ENCODE data around the gene EFHC1.

The EFHC1 gene

DNA sequence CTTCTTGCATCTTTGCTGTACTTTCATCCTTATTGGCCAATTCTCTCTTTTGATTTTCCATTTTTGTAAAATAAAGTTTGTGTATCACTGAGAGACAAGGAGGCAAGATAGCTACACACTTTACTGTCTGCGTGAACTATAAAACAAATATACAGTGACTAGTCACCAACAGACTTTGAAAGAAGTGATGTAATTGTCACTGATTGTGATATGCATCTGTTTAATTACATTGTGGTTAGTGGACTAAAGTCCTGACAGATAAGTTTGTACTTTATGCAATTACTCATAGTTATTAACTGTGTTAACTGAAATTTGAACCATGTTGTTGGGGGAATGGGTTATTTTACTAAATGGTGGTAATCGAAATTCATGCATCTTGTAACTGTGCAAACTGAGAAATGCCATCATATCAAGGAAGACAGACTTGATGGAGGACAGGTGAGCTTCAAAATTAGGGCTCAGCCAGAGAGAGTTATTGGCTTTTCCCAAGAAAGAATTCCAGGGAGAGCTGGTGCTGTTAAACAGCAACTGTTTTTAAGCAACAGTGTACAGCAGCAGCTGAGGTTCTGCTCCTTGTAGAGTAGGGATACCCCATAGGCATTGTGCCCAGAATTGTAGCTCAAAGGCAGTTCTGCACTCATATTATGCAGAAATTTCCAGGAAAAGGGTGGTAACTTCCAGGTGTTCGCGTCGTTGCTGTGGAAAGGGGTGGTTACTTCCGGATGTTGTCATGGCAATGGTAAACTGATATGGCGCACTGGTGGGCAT is 62.9 kb downstream of the EFHC1 start:
- FAIRE-seq (peak; percentile 67), DNase-seq (ENCODE audit: insufficient read length) (no peak)
- TF ChIP-seq POLR2A (IDR thresholded peaks at IDR 0.05; ENCODE audit: low read depth, low read length) (no peak), POLR2AphosphoS5 (IDR thresholded peaks at IDR 0.05; ENCODE audit: low read depth, low read length) (no peak), TAF1 (IDR thresholded peaks at IDR 0.05; ENCODE audit: borderline replicate concordance, low read depth, low read length) (no peak)

DNA sequence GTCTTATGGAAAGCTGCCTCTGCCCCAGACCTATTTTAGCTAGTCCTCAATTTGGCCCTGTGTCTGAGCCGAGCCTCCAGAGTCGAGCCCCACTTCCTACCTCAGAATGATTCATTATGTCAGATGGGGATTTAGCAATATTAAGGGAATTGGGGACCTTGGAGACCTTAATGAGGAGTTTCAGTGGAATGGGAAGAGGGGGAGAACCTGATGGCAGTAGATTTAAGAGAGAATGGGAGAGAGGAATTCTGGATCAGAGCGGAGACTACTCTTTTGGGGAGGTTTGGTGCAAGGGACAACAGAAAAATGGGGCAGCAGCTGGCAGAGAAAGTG is 63.5 kb downstream of the EFHC1 start:
- TF ChIP-seq POLR2A (IDR thresholded peaks at IDR 0.05; ENCODE audit: low read depth, low read length) (no peak), TAF1 (IDR thresholded peaks at IDR 0.05; ENCODE audit: borderline replicate concordance, low read depth, low read length) (no peak), POLR2AphosphoS5 (IDR thresholded peaks at IDR 0.05; ENCODE audit: low read depth, low read length) (no peak)
- no peak for DNase-seq (ENCODE audit: insufficient read length)
- FAIRE-seq, result no peak

DNA sequence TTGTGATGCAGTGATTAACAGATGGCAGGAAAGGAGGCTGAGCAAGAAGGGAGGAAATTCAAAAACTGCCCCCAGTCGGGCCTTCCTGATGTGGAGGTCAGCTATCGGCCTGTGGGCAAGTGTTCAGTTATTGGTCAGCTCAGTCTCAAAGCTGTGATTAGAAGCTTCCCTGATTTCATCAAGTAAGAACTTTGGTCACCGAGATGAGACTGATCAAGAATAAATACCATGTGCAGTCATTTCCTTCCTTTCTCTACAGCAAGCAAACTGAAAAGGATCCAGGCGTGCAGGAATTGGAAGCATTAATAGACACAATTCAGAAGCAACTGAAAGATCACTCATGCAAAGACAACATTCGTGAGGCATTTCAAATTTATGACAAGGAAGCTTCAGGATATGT is 69.7 kb downstream of the EFHC1 start:
- DNase-seq (ENCODE audit: insufficient read length) (no peak), FAIRE-seq (peak; percentile 17)
- TF ChIP-seq POLR2AphosphoS5 (IDR thresholded peaks at IDR 0.05; ENCODE audit: low read depth, low read length), result no peak
- no peak for TF ChIP-seq TAF1 (IDR thresholded peaks at IDR 0.05; ENCODE audit: borderline replicate concordance, low read depth, low read length)
- no peak for TF ChIP-seq POLR2A (IDR thresholded peaks at IDR 0.05; ENCODE audit: low read depth, low read length)

DNA sequence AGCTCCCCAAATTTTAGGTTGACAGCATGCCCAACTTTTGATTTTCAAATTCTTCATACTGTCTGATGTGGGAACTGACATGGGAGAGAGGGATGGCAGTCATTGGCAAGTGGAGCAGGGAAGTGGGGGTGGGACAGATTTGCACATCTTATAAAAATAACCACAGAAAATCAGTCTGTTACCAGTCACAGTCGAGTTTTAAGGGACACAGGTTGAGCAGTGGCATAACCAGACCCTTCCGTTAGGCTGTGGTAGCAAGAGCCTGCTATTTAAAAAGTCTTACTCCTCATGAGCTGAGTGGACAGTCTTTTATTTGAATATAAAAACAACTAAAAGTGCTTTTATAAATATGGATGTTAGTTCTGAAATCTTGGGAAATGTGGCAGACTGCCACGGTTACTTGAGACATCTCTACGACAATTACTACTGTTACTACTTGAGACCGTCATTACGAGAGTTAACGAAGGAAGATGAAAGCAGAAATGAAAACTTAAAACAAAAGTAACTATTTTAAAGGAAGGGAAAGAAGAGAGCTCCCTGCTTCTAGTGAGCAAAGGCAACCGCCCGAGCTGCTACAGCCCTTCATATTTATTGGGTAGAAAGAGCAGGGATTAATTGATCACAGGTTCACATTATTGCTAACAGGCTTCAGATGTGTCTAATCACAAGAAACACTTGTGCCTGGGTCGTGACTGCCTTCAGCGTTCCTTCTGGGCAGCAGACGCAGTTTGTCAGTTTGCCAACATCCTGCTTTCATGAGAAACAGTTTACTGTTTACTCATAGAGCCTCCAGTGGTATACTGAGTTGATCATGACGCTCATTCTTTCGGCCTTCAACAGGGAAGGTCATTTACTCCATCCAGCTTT is 71.3 kb downstream of the EFHC1 start:
- peak; percentile 20; the same call in 1 of the 2 replicates for TF ChIP-seq POLR2A (IDR thresholded peaks at IDR 0.05; ENCODE audit: low read depth, low read length)
- peak; percentile 24; the same call in 1 of the 2 replicates for TF ChIP-seq POLR2AphosphoS5 (IDR thresholded peaks at IDR 0.05; ENCODE audit: low read depth, low read length)
- TF ChIP-seq TAF1 (IDR thresholded peaks at IDR 0.05; ENCODE audit: borderline replicate concordance, low read depth, low read length), result no peak
- peak; percentile 90 for FAIRE-seq
- no peak for DNase-seq (ENCODE audit: insufficient read length)

DNA sequence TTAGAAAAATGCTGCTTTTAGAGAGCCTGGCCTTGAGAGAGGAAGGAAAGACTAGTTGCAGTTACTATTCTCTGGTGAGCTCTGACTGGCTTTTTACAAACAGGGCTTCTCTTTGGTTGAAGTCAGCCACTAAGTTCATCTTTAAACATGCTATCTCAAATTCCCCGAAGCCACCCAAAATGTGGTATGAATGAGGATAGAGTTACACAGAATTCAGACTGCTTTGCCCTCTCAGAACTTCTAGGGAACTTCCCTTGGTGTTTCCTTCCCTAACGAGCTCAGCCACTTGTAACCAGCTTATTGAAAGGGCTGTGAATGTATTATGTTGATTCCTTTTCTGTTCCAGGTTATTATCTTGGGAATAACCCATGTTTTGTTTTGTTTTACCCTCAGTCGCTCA is 73.5 kb downstream of the EFHC1 start:
- peak; percentile 53 for FAIRE-seq
- no peak for DNase-seq (ENCODE audit: insufficient read length)
- no peak for TF ChIP-seq POLR2A (IDR thresholded peaks at IDR 0.05; ENCODE audit: low read depth, low read length)
- no peak for TF ChIP-seq TAF1 (IDR thresholded peaks at IDR 0.05; ENCODE audit: borderline replicate concordance, low read depth, low read length)
- TF ChIP-seq POLR2AphosphoS5 (IDR thresholded peaks at IDR 0.05; ENCODE audit: low read depth, low read length), result no peak

DNA sequence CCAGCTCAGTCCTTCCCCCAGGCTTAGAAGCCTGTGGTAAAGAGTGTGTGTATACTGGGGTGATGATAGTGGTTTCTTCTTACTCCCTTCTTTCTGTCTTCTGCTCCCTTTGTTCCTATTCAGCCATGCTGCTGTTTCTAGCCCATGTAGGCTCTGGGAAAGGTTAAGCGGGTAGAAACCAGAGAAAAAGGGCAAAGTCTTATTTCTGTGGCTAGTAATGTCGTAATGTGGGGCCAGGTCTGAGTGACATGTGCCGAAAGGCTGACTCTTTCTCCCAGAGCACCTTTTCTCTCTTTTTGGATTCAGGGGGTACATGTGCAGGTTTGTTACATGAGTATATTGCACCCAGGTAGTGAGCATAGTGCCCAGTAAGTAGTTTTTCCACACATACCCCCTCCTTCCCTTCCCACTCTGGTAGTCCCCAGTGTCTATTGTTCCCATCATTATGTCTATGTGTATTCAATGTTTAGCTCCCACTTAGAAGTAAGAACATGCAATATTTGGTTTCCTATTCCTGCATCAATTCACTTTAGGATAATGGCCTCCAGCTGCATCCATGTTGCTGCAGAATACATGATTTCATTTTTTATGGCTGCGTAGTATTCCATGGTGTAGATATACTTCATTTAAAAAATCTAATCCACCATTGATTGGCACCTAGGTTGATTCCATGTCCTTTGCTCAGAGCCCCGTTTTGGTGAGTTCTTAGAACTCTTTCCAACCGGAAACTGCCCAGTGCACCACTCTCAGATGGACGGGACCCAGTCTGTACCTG is 74.3 kb downstream of the EFHC1 start:
- no peak for FAIRE-seq
- no peak for TF ChIP-seq POLR2A (IDR thresholded peaks at IDR 0.05; ENCODE audit: low read depth, low read length)
- TF ChIP-seq TAF1 (IDR thresholded peaks at IDR 0.05; ENCODE audit: borderline replicate concordance, low read depth, low read length), result no peak
- no peak for TF ChIP-seq POLR2AphosphoS5 (IDR thresholded peaks at IDR 0.05; ENCODE audit: low read depth, low read length)
- no peak for DNase-seq (ENCODE audit: insufficient read length)

DNA sequence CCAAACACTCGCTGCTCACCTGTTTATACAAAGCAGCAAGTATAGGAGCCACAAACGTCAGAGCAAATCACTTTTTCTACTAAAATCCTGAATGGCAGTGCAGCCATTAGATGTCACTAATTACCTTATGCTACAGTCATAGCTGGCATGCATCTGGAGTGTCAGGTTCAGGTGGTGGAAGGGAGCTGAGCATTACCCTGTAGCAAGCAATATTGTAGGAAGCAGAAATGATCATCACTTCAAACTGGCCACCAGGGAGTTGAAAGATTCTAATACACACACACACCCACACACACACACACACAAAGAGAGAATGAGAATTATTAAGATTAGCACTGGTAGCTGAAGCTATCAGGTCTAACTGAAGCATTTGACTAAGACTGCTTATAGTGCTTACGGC is 75.8 kb downstream of the EFHC1 start:
- no peak for DNase-seq (ENCODE audit: insufficient read length)
- TF ChIP-seq POLR2A (IDR thresholded peaks at IDR 0.05; ENCODE audit: low read depth, low read length), result no peak
- TF ChIP-seq POLR2AphosphoS5 (IDR thresholded peaks at IDR 0.05; ENCODE audit: low read depth, low read length), result no peak
- TF ChIP-seq TAF1 (IDR thresholded peaks at IDR 0.05; ENCODE audit: borderline replicate concordance, low read depth, low read length), result no peak
- FAIRE-seq, result no peak

- no peak for DNase-seq (ENCODE audit: insufficient read length)
- TF ChIP-seq POLR2A (IDR thresholded peaks at IDR 0.05; ENCODE audit: low read depth, low read length) (no peak), POLR2AphosphoS5 (IDR thresholded peaks at IDR 0.05; ENCODE audit: low read depth, low read length) (no peak), TAF1 (IDR thresholded peaks at IDR 0.05; ENCODE audit: borderline replicate concordance, low read depth, low read length) (no peak)
- FAIRE-seq, result peak; percentile 57
These were observed 76.5 kb downstream of the EFHC1 start for GRCh38 chr6:52496631-52497030.

GRCh38 chr6:52497652-52498408 is 77.7 kb downstream of the EFHC1 start:
- FAIRE-seq (peak; percentile 89), DNase-seq (ENCODE audit: insufficient read length) (no peak)
- TF ChIP-seq POLR2AphosphoS5 (IDR thresholded peaks at IDR 0.05; ENCODE audit: low read depth, low read length) (no peak; the same call in 1 of the 2 replicates), TAF1 (IDR thresholded peaks at IDR 0.05; ENCODE audit: borderline replicate concordance, low read depth, low read length) (0 out of 2 replicates have a peak, but pooled peaks have one; percentile 7), POLR2A (IDR thresholded peaks at IDR 0.05; ENCODE audit: low read depth, low read length) (peak; percentile 36)

DNA sequence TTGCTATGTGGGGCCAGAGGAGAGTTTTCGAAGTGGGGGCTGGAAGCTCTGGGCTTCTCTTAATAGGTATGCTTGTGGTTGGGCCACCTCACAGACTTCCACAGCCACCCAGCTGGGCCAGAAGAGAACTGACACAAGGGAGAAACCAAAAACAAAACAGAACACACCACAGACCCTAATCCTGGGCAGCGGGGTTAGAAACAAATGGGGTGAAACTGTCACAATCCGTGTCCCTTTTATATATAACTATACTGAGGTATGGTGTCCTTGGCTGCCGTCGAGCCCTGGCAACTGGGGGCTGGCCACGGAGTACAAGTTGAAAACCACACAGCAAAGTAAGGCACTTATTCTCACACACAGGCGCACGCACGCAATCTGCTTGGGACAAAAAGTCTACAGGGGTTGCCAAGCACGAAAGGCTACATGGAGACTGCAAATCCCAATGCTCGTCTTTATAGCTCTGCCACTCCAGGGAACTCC is 78.4 kb downstream of the EFHC1 start:
- DNase-seq (ENCODE audit: insufficient read length), result no peak
- 0 out of 2 replicates have a peak, but pooled peaks have one; percentile 7 for TF ChIP-seq TAF1 (IDR thresholded peaks at IDR 0.05; ENCODE audit: borderline replicate concordance, low read depth, low read length)
- TF ChIP-seq POLR2A (IDR thresholded peaks at IDR 0.05; ENCODE audit: low read depth, low read length), result no peak
- FAIRE-seq, result peak; percentile 75

Data from GM12892 (cell line).